ENCODE results near the gene NBPF14. TPM values are rescaled to one million over a fixed set of nuclear protein-coding genes. Genes with fewer than 3 reads are reported as not detected.
"Not testable (repeated sequence)": the region's sequence is repeated elsewhere in the genome, so short reads cannot be mapped to it uniquely, and the experiment has no call there.

The NBPF14 gene, protein sequence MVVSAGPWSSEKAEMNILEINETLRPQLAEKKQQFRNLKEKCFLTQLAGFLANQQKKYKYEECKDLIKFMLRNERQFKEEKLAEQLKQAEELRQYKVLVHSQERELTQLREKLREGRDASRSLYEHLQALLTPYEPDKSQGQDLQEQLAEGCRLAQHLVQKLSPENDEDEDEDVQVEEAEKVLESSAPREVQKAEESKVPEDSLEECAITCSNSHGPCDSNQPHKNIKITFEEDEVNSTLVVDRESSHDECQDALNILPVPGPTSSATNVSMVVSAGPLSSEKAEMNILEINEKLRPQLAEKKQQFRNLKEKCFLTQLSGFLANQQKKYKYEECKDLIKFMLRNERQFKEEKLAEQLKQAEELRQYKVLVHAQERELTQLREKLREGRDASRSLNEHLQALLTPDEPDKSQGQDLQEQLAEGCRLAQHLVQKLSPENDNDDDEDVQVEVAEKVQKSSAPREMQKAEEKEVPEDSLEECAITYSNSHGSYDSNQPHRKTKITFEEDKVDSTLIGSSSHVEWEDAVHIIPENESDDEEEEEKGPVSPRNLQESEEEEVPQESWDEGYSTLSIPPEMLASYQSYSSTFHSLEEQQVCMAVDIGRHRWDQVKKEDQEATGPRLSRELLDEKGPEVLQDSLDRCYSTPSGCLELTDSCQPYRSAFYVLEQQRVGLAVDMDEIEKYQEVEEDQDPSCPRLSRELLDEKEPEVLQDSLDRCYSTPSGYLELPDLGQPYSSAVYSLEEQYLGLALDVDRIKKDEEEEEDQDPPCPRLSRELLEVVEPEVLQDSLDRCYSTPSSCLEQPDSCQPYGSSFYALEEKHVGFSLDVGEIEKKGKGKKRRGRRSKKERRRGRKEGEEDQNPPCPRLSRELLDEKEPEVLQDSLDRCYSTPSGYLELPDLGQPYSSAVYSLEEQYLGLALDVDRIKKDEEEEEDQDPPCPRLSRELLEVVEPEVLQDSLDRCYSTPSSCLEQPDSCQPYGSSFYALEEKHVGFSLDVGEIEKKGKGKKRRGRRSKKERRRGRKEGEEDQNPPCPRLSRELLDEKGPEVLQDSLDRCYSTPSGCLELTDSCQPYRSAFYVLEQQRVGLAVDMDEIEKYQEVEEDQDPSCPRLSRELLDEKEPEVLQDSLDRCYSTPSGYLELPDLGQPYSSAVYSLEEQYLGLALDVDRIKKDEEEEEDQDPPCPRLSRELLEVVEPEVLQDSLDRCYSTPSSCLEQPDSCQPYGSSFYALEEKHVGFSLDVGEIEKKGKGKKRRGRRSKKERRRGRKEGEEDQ (N-terminal part only)
- total RNA-seq, result 5.8 and 6.6 TPM in 2 replicates

DNA sequence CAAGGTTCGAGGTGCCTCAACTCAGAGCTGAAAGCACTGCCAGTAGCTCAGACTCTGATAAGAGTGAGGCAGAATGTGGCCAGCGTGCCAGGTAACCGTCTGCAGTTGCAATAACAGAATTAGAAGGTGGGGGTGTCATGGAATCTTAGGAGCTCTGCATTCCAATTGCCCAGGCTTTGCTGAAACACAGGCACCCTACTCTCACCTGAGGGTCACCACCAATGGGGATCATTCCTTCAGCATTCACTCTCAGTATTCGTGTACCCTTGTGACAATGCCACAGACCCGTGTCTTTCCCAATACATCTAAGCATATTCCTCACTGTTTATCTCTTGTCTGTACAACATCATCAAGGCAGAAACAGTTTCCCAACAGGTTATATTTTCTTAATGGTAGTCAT lies at the start of gene NBPF14:
Gene NBPF14, minus strand, starts transcription at position 101 of the 400 bp plus-strand sequence. CDS start 294 bp downstream, outside the sequence.
- not testable (repeated sequence) for DNase-seq

DNA sequence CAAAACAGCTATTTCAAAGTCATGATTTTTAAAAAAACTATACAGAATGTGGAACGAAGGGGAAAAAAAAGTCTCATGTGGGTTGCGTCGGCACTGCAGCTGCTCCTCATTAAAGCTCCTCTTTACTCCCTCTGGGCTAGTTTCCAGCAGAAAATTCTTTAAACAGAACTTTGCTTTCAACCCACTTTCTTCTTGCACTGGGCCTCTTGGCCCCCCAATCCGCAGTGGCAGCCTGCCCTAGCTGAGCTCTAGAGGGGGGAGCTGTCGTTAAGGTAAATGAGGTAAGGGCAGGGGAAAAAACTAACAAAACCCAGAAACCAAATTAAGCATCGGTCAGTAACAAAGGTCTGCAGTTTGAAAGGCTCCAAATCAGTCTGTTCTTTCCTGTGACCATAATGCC lies 29.6 kb upstream of the NBPF14 start:
- not testable (repeated sequence) for DNase-seq

DNA sequence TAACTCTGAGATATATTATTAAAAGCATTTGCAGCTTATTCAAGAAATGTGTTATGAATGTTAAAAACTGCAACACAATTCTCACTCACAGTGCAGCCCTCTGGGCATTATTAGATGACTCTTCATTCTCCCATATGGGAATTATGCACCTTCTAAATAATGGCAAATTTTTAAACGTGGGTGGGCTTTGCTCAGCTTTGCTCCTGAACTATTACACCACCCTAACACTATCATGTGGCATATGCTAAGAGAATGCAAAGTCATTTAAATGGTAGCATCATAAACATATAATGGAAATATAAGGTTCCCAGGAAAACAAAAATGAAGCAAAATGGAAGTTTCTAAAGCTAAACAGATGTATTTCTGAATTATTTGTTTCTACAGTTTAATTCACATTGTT lies 22.4 kb upstream of the NBPF14 start:
- DNase-seq, result not testable (repeated sequence)

DNA sequence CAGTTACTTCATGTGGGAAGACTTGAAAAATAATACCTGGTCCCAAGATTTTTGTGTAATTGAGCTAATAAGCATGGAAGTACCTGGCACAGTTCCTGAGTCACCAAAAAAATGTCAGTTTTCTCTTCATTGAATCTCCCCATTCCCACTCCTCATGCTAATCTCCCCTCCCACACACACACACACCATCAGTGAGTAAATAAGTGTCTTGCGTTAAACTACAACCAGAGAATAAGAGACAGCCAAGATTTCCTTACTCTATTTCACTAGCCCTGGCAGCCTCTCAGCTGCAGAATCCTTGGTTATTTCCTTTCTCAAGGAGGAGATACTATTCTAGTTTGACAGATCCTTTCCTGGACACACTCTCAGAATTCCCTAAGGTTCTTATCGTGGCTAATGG lies 9.5 kb upstream of the NBPF14 start:
- DNase-seq, result not testable (repeated sequence)

DNA sequence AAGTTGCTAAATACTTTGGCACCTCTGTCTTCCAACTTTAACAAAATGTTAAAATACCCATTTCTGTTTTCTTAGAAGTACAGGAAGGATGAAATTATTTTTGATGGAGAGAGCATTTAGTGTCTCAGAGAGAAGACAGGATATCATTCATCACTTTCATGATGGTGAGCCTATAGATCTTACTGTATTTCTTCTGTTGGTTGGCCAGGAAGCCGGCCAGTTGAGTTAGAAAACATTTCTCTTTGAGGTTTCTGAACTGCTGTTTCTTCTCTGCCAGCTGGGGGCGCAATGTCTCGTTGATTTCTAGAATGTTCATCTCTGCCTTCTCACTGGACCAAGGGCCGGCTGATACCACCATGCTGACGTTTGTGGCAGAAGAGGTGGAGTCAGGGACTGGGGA lies 451 bp downstream of the NBPF14 start:
- DNase-seq, result not testable (repeated sequence)

DNA sequence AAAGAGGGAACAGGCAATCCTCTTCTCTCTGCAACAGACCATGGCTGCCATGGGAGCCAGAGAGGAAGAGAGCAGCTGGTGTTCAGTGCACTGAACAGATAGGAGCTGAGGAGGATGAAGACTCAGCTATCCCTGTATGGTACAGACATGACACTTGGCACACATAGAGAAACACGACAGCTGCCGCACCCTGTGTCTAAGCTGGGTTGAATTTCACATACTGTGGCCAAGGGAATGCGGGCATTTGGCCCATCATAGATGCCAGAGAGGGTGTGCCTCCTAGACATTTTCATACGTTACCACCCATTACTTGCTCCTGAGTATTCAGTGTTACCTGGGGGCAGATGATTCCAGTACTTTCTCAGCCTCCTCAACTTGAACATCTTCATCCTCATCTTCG lies 4.7 kb downstream of the NBPF14 start:
- DNase-seq, result not testable (repeated sequence)

DNA sequence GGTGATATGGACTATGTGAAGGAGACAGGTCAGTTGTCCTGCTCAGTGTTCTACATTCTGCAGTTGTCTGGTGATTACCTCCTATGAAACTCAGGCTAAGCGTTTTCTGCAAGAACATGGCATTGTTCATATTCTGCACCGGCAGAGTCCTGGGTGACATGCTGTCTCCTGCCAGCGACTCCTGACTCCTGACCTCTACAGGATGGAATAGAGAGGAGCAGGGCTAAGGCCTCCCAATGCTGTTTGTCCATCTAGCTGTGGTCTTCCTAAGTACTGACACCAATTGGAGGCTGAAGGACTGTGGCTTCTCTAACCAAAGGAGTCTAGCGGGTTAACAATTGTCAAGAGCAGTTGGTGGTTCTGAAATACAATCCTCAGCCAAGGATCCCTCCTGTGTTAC lies 63.7 kb downstream of the NBPF14 start:
- not testable (repeated sequence) for DNase-seq

DNA sequence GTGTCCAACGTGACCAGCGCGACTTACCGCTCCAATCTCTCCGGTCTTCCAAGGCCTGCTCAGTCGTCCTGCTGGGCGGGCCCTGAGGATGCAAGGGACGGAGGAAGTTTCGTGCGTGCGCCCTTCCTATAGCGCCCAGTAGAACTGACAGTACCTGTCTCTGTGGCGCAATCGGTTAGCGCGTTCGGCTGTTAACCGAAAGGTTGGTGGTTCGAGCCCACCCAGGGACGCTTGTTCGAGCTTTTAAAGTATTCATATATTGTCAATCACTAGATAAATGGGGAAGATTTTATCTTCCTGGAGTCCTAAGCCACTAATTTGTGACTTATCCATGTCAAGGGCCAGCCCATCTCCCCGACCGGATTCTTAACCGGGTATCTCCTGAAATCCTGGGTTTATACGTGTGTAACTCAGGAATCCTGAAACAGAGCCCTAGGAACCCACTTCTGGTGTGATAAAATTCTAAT lies 66.7 kb downstream of the NBPF14 start:
- peak; percentile 5 for DNase-seq

DNA sequence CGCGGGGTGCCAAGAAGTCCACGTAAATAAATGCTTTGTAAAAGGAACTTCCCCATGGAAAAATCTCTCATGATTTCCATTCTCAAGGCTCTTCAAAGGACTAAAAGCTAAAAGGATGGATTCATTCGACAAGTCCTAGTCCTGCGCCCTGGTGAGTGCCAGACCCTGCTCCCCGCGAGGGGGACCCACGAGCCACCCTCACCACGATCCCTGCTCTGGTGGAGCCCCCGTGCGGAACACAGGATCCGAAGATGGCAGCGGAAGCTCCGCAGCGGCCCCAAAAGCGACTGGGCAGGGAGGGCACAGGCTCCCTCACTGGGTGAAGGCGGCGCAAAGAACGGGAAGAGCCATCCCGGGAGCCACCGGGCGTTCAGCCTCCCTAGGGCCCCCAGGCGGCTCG lies 67.2 kb downstream of the NBPF14 start:
- not testable (repeated sequence) for DNase-seq

DNA sequence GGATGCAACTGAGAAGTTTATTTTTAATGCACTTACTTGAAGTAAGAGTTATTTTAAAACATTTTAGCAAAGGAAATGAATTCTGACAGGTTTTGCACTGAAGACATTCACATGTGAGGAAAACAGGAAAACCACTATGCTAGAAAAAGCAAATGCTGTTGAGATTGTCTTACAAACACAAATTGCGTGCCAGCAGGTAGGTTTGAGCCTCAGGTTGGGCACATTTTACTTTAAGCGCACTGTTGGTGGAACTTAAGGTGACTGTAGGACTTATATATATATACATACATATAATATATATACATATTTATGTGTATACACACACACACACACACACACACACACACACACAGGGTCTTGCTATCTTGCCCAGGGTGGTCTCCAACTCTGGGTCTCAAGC lies 69.2 kb downstream of the NBPF14 start:
- DNase-seq, result not testable (repeated sequence)

DNA sequence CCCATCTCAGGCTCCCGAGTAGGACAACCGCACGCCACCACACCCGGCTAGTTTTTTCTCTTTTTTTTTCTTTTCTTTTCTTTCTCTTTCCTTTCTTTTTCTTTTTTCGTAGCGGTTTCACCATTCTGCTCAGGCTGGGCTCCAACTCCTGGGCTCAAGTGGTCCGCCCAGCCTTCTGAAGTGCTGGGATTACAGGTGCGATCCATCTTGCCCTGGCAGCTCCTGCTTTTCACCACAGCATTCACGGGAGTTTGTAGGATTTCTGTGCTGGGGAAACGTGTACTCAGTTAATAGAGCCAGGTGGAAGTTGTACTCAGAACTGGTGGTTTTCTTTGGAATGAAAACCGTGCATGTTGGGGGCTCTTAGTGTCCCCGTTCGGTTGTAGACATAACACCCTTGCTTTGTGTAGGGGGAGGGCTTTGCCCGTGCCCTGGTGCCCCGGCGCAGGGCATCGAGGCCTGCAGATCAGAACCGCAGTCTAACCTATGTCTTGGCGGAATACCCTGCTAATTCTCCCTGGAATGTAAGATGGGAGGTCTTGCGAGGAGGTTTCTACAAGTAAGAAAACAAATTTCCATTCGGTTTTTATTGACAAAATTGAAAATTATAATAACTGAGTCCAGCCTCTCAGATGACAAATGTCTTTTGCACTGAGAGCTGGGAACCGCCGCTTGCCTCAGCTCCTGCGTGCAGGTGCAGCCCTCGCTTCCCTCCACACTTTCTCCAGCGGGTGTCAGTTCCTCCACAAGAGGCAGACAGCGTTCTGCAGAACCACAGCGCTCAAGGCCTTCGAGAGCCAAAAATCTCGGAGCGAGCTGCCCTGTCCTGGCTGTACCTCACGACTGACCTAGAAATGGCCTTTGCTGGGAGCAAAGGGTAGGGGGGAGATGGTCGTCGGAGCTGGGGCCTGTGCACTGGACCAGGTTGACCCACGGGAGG lies 72.3 kb downstream of the NBPF14 start:
- not testable (repeated sequence) for DNase-seq

DNA sequence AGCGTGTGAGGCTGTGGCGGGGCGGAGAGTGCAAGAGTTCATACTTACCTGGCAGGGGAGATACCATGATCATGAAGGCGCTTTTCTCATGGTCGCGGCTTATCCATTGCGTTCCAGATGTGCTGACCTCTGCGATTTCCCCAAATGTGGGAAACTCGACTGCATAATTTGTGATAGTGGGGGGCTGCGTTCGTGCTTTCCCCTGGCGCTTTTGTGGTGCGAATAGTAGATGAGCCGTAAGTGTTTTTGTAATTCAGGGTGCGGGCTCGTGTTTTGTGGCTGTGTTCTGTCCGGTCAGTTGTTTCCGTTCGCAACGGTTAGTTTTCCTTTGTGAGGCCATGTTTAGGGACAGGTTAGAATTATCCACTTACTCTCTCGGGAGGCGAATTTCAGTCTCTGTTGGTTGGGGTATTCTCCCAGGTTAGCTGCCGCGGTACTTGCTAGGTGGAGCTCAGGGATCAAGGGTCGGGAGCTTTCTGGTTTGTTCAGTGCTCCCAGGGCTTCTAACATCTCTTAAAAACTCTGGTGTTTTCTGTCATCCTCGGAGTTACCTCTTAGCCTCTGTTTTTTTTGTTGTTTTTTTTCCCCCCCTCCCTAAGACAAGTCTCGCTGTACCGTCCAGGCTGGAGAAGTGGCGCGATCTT lies 73.1 kb downstream of the NBPF14 start:
- peak; percentile 94 for DNase-seq

DNA sequence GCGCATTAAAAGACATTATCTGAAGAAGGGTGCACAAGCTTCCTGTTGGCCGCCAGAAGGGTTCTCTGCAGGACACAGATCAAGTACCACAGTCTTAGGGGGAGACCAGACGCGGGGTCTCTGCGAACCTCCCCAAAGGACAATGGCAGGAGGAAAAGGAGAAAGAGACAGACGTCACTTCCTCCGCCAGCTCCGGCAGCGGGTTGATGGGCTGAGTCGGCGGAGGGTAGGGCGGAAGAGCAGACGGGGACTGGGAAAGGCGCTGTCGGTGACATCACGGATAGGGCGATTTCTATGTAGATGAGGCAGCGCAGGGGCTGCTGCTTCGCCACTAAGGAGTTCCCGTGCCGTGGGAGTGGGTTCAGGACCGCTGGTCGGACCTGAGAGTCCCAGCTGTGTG lies 73.7 kb downstream of the NBPF14 start:
- peak; percentile 83 for DNase-seq

DNA sequence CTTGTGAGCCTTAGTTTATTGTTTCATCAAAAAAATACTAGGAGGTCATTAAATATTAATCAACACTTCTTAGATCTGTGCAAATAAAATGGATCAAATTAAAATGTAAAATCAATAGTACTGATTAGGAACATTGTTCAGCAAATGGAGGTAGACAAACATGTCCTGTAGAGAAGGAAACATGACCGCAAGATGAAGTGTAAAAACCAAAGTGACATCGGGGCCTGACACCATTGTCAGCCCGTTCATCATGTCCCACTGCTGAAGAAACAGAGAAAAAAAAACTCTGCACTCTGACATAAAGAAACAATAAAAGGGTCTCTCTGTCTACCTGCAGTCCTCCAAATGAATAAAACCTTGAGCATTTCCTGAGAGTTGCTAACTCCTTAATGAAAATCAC lies 81.5 kb downstream of the NBPF14 start:
- not testable (repeated sequence) for DNase-seq

DNA sequence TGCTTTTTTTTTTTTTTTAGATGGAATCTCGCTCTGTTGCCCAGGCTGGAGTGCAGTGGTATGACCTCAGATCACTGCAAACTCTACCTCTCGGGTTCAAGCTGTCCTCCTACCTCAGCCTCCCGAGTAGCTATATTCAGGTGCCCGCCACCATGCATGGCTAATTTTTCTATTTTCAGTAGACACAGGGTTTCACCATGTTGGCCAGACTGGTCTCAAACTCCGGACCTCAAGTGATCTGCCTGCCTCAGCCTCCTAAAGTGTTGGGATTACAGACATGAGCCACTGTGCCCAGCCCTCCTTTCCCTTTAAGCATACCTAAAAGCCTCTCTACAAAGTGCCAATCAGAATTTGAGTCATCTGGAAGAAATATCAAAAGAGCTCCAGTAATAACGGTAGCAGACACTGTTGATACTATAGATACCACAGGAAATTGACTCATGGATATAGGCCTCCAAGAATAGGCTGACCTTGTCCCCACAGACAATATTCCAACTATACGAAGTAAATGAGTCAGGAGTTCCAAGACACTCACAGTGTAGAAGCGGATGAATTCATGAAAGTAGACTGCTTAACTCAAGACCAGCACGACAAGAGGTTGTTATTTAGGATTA lies 83.1 kb downstream of the NBPF14 start:
- DNase-seq, result peak; percentile 46

DNA sequence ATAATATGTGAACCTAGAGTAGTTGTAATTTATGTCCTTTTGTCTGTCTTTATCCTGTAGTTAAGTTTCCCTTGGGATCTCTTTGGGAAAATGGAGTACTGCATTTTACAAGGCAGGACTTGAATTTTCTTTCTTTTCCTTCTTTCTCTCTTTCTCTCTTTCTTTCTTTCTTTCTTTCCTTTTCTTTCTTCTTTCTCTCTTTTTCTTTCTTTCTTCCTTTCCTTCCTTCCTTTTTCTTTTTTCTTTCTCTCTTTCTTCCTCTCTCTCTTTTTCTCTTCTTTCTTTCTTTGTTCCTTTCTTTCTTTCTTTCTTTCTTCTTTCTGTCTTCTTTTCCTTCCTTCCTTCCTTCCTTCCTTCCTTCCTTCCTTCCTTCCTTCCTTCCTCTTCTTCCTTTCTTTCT lies 101.9 kb downstream of the NBPF14 start:
- not testable (repeated sequence) for DNase-seq

DNA sequence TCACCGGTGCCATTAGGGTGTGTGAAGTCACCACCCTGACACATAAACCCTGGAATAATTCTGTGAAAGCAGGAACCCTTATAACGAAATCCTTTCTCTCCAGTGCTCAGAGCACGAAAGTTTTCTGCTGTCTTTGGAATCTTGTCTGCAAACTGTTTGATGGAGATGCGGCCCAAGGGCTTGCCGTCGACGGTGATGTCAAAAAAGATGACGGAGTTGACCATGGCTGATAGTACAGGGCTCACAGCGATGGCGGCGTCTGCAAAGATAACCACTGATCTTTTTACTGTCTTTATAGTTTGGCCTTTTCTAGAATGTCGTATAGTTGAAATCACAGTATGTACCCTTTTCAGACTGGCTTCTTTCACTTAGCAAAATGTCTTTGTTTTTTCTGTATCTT lies 112.8 kb downstream of the NBPF14 start, which contains the start of gene PPIAL4G:
Gene PPIAL4G, minus strand, starts transcription at position 274 of the 400 bp plus-strand sequence. Its CDS starts 50 bp downstream, at position 224.
- DNase-seq, result not testable (repeated sequence)
